GM18861 (cell line): ENCODE measurements around the gene DKK3.

Experiments used
- ATAC-seq: cut with Tn5 transposase; IDR thresholded peaks from one replicate; pipeline ENCODE4 v1.9.1; 2021; ENCODE audit not compliant: unreplicated experiment

The DKK3 gene

GRCh38 chr11:11948242-11948947 is 60.0 kb downstream of the DKK3 start:
- ATAC-seq, result no peak

GRCh38 chr11:11947825-11948224 is 60.6 kb downstream of the DKK3 start:
- ATAC-seq, result no peak

- ATAC-seq, result no peak
These were observed 61.5 kb downstream of the DKK3 start for GRCh38 chr11:11946878-11947277.

- ATAC-seq, result no peak
These were observed 62.2 kb downstream of the DKK3 start for GRCh38 chr11:11946180-11946579.

- no peak for ATAC-seq
These were observed 64.0 kb downstream of the DKK3 start for GRCh38 chr11:11944444-11944843.

- ATAC-seq, result no peak
These were observed 65.8 kb downstream of the DKK3 start for GRCh38 chr11:11942668-11943067.

- no peak for ATAC-seq
These were observed 67.9 kb downstream of the DKK3 start for GRCh38 chr11:11940551-11940950.

- no peak for ATAC-seq
These were observed 70.5 kb downstream of the DKK3 start for GRCh38 chr11:11937957-11938356.

GRCh38 chr11:11937433-11937832 is 71.0 kb downstream of the DKK3 start:
- no peak for ATAC-seq

- ATAC-seq, result no peak
These were observed 72.9 kb downstream of the DKK3 start for GRCh38 chr11:11935536-11935935.

GRCh38 chr11:11931461-11932055 is 76.9 kb downstream of the DKK3 start:
- no peak for ATAC-seq

- no peak for ATAC-seq
These were observed 78.5 kb downstream of the DKK3 start for GRCh38 chr11:11929920-11930319.

GRCh38 chr11:11923828-11924227 is 84.6 kb downstream of the DKK3 start:
- ATAC-seq, result no peak

- ATAC-seq, result no peak
These were observed 91.4 kb downstream of the DKK3 start for GRCh38 chr11:11916981-11917399.

GRCh38 chr11:11915625-11916024 is 92.8 kb downstream of the DKK3 start:
- no peak for ATAC-seq

- no peak for ATAC-seq
These were observed 95.0 kb downstream of the DKK3 start for GRCh38 chr11:11913395-11913794.
